ENCODE measurements around the gene FIGN.

The FIGN gene

DNA sequence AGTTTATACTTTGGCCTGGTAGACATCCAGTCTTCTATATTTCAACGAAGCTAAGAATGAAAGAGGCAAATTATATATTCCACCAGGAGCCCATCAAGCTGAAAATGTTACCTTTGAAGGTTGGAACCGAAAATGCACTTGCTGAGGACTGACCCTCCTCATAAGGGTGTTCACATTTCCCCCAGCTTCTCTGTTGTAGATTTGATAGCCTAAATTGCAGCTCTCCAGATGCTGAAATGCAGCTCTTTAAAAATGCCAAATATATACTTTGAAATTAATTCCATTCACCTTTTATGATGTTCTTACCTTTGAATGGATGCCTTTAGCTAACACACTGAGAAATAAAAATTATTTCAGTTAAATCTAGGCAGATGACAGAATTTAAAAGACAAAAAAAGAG lies 1.8 kb upstream of the FIGN start:
- in situ Hi-C loops (cut with MboI; ENCODE audit: low sequenced_read_pairs): no loop called here

GRCh38 chr2:163737190-163737439 lies 1.3 kb upstream of the FIGN start:
- in situ Hi-C loops (cut with MboI; ENCODE audit: low sequenced_read_pairs): no loop called here

DNA sequence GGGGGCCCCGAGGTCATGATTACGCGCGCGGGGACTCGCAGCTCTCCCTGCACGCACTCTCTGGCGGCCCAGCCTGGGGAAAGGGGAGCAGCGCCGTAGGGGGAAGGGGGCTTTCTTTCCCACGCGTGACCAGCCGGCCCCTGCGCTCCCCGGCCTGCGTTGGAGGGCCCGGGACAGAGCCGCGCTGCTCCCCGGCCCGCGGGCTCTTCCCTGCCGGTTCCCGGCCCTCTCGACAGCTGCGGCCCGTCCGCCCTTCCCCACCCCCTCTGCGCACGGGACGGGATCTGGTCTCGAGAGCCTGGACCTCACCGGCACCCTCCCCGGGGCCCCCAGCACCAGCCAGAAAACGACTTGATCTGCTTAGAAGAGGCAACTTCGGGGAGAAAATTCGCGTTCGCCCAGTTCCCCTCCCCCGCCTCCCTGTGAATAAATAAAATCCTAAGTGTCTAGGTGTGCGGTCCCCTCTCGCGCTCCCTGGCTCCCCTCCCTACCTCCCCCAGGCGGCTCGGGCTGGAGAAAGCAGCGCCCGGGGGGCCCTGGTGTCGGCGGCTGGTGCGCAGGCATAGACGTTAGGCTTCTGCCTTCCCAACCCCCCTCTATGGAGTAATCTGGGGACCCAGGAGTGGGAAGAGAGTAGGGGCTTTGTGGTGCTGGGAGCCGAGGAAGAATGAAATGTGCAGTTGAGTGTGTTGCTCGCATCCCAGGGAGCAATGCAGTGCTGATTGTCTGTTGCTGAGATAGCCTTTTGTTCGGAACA lies 803 bp upstream of the FIGN start:
- in situ Hi-C loops (cut with MboI; ENCODE audit: low sequenced_read_pairs): no loop called here

GRCh38 chr2:163734881-163735684 lies 725 bp downstream of the FIGN start:
- in situ Hi-C loops (cut with MboI; ENCODE audit: low sequenced_read_pairs): no loop called here

DNA sequence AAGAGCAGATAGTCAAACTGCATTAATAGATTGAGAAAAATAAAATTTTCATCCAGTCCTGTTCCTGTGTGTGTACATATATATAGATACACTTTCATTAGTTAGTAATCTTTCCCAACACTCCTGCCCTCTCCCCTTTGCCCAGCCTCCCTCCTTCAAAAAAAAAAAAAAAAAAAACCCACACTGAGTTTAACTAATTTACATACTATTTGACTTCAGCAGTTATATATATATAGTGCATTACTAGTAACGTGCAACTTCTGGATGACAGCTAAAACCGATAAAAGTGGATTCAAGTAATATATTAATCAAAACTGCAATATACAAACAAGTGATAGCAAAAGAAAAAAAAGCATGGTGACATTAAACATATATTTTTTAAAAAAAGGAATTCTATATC lies 1.4 kb downstream of the FIGN start:
- in situ Hi-C loops (cut with MboI; ENCODE audit: low sequenced_read_pairs): no loop called here

DNA sequence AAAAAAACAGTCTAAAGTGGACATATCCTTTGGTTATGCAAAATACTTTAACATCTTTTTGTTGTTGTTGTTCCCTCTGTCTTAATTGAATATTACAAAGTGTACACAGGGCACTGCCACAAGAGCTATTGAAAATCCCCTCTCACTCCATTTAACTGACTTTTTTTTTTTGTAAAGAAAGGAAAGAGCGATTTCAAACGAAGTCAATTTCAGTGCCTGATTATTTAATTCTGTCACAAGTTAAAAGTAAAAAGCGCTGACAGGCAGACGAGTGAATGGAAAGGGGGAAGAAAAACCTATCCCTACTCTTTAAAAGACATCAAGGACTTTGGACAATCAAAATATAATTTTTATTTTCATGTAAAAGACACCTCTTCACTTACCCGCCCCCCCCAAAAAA lies 1.9 kb downstream of the FIGN start:
- in situ Hi-C loops (cut with MboI; ENCODE audit: low sequenced_read_pairs): no loop called here

- in situ Hi-C loops (cut with MboI; ENCODE audit: low sequenced_read_pairs): no loop called here
Measured at GRCh38 chr2:163733301-163733938, 2.4 kb downstream of the FIGN start.

DNA sequence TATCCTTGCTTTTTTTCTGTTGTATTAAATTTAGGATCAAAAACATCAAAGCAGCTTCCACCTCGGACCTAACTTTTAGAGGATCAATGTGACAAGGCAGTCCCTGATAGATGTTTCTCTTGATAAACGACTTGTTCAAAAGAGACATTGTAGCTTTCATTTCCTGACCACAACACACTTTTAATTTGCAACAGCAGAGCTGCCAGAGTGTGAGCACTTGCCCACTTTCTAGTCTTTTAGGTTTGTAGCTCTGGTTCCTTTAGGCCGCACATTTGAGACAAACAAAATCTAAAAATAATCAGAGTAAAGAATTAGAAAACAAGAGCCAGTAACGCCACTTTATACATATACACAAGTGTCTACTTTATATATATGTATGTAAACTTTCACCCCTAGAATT lies 3.1 kb downstream of the FIGN start:
- in situ Hi-C loops (cut with MboI; ENCODE audit: low sequenced_read_pairs): no loop called here

- in situ Hi-C loops (cut with MboI; ENCODE audit: low sequenced_read_pairs): no loop called here
Measured at GRCh38 chr2:163731735-163732134, 4.1 kb downstream of the FIGN start.

DNA sequence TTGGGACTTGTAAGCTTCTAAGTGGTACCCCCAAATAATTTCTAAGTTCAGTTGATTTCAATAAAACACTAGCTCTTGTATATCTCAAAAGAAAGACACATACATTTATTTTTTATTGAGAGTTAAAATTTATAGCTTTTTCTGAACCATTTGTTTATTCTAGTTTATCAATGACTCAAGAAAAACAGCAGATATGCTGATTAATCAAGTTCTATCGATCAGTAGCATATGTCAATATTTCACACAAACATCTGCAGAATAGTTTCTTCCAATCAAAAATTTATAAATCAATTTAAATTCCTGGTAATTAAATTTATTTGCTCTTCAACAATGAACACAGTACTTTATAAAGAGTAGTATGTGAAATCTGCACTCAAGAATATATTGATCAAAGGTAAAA lies 5.3 kb downstream of the FIGN start:
- in situ Hi-C loops (cut with MboI; ENCODE audit: low sequenced_read_pairs): no loop called here

DNA sequence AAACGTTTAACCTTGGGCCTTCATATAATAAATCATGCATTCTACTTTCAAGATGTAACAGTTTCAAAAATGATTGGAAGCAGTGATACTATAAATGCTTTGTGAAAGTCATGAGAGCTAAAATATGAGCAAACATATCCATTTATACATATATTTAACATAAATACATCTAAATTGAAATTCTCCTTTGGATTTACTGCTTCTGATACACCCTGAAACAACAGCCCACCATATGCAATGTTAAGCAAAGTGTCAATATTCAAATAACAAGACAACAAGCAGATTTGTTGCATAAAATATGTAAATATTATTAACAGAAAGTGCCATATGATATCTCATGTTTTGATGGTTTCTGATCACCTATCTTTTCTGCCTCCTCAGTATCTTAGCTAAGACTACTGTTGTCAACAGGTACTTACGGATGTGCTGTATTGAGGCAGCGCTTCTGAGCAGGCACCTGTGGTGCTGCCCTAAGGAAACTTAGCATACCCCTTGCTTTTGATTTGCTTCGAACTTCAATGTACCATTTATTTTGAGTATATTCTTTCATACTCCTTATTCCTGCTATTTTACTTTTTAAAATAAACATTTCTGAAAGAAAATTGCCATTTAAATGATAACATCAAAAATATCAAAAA lies 6.1 kb downstream of the FIGN start:
- in situ Hi-C loops (cut with MboI; ENCODE audit: low sequenced_read_pairs): no loop called here

GRCh38 chr2:163723881-163724280 lies 11.9 kb downstream of the FIGN start:
- in situ Hi-C loops (cut with MboI; ENCODE audit: low sequenced_read_pairs): no loop called here

DNA sequence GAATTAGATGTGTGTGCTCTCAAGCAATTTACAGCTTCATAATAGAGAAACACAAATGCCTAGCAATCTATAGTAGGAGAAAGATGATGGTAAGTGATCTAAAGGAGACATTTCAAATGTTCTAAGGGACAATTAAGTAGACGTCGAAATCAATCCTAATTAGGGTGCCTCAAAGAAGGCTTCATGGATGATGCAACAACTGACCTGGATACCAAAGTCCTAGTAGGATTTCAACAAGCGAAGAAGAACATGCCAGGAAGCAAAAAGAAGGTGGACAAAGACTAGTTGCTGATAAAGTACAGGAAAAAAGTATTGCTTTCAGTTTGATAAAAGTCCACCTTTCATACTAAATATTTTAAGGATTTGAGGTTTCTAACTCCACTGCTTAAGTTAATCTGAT lies 12.5 kb downstream of the FIGN start:
- in situ Hi-C loops (cut with MboI; ENCODE audit: low sequenced_read_pairs): no loop called here

GRCh38 chr2:163719331-163719730 lies 16.5 kb downstream of the FIGN start:
- in situ Hi-C loops (cut with MboI; ENCODE audit: low sequenced_read_pairs): no loop called here

DNA sequence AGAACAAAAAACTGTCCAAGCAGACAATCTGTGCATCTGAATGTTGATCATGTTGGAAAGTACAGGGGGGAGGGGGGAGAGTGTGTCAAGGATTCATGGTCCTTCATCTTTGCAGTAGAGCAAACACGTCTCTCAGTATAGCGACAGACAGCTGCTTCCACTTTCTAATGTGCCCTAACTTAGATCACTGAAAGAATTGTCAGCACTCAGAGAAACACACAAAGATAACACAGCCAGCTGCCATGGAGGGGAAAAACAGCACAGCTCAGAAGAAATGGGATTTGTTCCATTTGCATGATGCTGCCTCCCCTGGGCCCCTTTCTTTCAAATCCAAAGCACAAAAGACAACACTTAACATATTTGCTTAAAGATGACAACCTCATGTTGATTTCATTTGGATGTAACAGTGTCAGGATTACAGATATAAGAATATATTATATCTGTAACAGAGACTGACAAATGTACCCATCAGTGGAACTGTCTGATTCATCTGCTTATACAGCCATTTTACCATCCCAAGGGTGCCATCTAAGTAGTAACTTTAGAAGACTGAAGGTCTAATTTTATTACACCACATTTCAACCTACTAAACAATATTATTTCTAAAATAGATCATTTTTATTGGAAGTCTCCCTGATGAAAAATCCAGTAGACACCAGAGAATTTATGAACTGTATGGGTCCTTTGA lies 17.7 kb downstream of the FIGN start:
- in situ Hi-C loops (cut with MboI; ENCODE audit: low sequenced_read_pairs): no loop called here

DNA sequence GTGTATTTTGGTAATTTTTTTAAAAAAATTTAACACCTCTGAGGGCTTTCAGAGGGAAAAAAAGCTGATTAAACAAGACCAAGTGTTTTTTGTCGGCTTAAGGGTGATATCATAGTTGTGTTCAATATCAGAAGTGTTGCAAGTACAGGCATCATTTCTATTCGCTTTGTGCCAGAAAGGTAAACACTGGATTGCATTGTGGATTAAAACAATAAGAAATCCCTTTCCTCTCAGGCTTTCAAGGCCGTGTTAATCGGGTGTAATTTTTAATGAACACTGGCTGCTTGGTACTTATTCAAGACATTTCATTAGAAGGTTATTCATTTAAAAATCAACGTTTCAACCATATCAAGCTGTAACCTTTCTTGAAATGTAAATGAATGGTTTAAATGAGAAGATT lies 18.3 kb downstream of the FIGN start:
- in situ Hi-C loops (cut with MboI; ENCODE audit: low sequenced_read_pairs): no loop called here

GRCh38 chr2:163716101-163716500 lies 19.7 kb downstream of the FIGN start:
- in situ Hi-C loops (cut with MboI; ENCODE audit: low sequenced_read_pairs): no loop called here

GRCh38 chr2:163715668-163716067 lies 20.1 kb downstream of the FIGN start:
- in situ Hi-C loops (cut with MboI; ENCODE audit: low sequenced_read_pairs): no loop called here

DNA sequence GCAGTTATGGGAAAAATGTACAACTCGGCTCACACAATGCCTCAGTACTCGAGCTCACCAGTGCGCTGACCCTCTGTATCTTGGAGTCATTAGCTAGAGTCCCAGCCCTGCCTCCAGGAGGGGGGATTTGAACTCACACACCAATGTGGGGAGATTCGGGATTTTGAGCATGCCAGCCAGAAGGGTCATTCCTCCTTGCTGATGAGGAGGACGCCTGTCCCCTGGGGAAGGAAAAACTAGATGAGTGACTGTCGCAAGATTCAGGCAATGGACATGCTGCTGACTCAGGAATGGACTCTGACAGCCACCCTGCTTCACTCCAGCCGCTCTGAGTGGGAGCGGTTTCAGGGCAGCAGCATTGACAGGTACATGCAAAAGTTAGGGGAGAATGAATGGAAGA lies 20.6 kb downstream of the FIGN start:
- in situ Hi-C loops (cut with MboI; ENCODE audit: low sequenced_read_pairs): no loop called here

DNA sequence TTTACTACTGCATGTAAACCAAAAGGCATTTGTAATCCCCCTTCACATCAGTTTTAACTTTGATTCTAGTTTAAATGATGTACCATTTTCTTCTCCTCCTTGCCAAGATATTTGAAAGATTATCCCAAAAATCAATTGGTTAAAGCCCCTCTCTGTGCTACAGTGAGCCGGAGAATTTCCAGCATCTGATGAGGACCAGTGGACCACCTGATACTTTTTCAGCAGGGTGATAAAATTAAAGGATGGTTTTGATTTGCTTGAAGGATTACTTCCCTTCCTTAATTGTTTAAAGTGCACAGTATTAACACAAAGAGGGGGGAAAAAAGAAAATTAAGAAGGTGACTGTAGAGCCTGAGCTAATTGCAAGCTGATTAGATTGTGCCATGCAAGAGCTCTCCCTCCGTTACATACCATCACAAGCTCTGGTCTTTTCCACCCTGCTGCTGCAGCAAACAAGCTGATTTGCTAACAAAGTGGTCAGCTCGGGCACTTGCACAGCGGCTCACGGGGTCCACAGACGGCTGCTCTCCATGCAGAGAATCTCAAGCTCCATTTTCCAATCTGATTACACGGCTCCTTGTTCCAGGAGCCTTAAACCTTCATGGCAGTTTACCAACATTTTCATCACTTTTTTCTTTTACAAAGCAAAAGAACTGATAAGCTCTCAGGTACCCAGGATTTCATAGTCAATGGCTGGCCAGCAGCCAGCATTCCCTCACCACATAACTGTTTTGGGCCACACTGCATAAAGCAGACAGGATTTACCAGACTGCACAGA lies 22.1 kb downstream of the FIGN start:
- in situ Hi-C loops (cut with MboI; ENCODE audit: low sequenced_read_pairs): no loop called here
